NCI-H82 treated with DMSO at 0.1 percent for 48 hours (cell line): ENCODE data around the gene GINM1.

Experiments
- DNase-seq: peaks from one replicate; lab custom pipeline; 2025; ENCODE audit not compliant: unreplicated experiment; lab: John Stamatoyannopoulos, UW

Gene GINM1

GRCh38 chr6:149565527-149566409 is at the start of gene GINM1:
GINM1 (plus strand) TSS chr6:149566375; CDS start chr6:149566415, 40 bp downstream.
- DNase-seq = peak; percentile 76

- DNase-seq = no peak
Measured at GRCh38 chr6:149529650-149530049, 36.5 kb upstream of the GINM1 start.

- no peak for DNase-seq
Measured at GRCh38 chr6:149534742-149535141, 31.4 kb upstream of the GINM1 start.

- no peak for DNase-seq
Measured at GRCh38 chr6:149541139-149541538, 25.0 kb upstream of the GINM1 start.

GRCh38 chr6:149544646-149545257 is 21.4 kb upstream of the GINM1 start:
- no peak for DNase-seq

GRCh38 chr6:149545258-149545753 is 20.9 kb upstream of the GINM1 start:
- DNase-seq = no peak

- peak; percentile 79 for DNase-seq
Measured at GRCh38 chr6:149545754-149546471, 20.3 kb upstream of the GINM1 start, which contains the start of gene PPIL4. PPIL4 (minus strand) TSS chr6:149546043; CDS start chr6:149546005, 38 bp downstream.

GRCh38 chr6:149551920-149552319 is 14.3 kb upstream of the GINM1 start:
- no peak for DNase-seq

- DNase-seq = no peak
Measured at GRCh38 chr6:149558029-149558428, 8.1 kb upstream of the GINM1 start.

GRCh38 chr6:149559389-149559788 is 6.8 kb upstream of the GINM1 start:
- DNase-seq = no peak

- no peak for DNase-seq
Measured at GRCh38 chr6:149560736-149561135, 5.4 kb upstream of the GINM1 start.

GRCh38 chr6:149563203-149563927 is 2.8 kb upstream of the GINM1 start:
- no peak for DNase-seq

GRCh38 chr6:149563928-149564325 is 2.2 kb upstream of the GINM1 start:
- DNase-seq = no peak

GRCh38 chr6:149566410-149567193 is 427 bp downstream of the GINM1 start:
- no peak for DNase-seq

- DNase-seq = no peak
Measured at GRCh38 chr6:149567194-149567586, 1.0 kb downstream of the GINM1 start.

- DNase-seq = no peak
Measured at GRCh38 chr6:149567945-149568585, 1.9 kb downstream of the GINM1 start.

- DNase-seq = no peak
Measured at GRCh38 chr6:149580880-149581279, 14.7 kb downstream of the GINM1 start.

GRCh38 chr6:149581349-149581748 is 15.2 kb downstream of the GINM1 start:
- DNase-seq = no peak

GRCh38 chr6:149586149-149586548 is 20.0 kb downstream of the GINM1 start:
- peak; percentile 15 for DNase-seq
